CD14-positive monocyte (primary cell): ENCODE measurements around the gene CENPA. TPM values are rescaled to one million over a fixed set of nuclear protein-coding genes. Genes with fewer than 3 reads are reported as not detected.
"Not testable (repeated sequence)": the region's sequence is repeated elsewhere in the genome, so short reads cannot be mapped to it uniquely, and the experiment has no call there.

ENCODE experiments used
- DNase-seq, 3 donors: peaks; one replicate each; pipeline ENCODE4 v3.0.0-alpha.2; 2011 to 2022
- H2AFZ ChIP-seq: 2 replicates; pipeline ENCODE4 v1.6.0; 2012; ENCODE audit warnings: mild to moderate bottlenecking, low read depth, low read length, inconsistent platforms; ENCODE audit not compliant: insufficient read depth, poor library complexity, severe bottlenecking
- H3K27ac ChIP-seq, 2 donors: 1 replicate in 1 of 2; 2 replicates in 1 of 2; pipeline ENCODE4 v1.5.1; 2012 to 2013; ENCODE audit warnings: low read length in 2 of 2, control low read depth in 1 of 2, inconsistent platforms in 1 of 2, low read depth in 1 of 2, mild to moderate bottlenecking in 1 of 2
- H3K27me3 ChIP-seq, 2 donors: one replicate each; pipeline versions ENCODE4 v1.6.0 to v1.6.1; 2011 to 2013; ENCODE audit warnings: low read length in 2 of 2; ENCODE audit not compliant: control insufficient read depth in 2 of 2, insufficient read depth in 2 of 2
- H3K36me3 ChIP-seq, 2 donors: replicated peaks in 1 of 2; 1 replicate in 1 of 2; 2 replicates in 1 of 2; pipeline versions ENCODE4 v1.5.1 to v1.6.1; 2012 to 2013; ENCODE audit warnings: low read length in 2 of 2, control low read depth in 1 of 2, inconsistent platforms in 1 of 2, mild to moderate bottlenecking in 1 of 2; ENCODE audit not compliant: insufficient read depth in 2 of 2, control insufficient read depth in 1 of 2
- H3K4me1 ChIP-seq, 2 donors: 1 replicate in 1 of 2; 2 replicates in 1 of 2; pipeline versions ENCODE4 v1.5.1 to v1.6.1; 2012 to 2013; ENCODE audit warnings: low read length in 2 of 2, control low read depth in 1 of 2, inconsistent platforms in 1 of 2, mild to moderate bottlenecking in 1 of 2, moderate library complexity in 1 of 2; ENCODE audit not compliant: insufficient read depth in 2 of 2, control insufficient read depth in 1 of 2
- H3K4me2 ChIP-seq: replicated peaks from 2 replicates; pipeline ENCODE3; 2012; ENCODE audit warnings: low read length, moderate library complexity, mild to moderate bottlenecking; ENCODE audit not compliant: poor library complexity, severe bottlenecking; ENCODE audit errors: extremely low read depth
- H3K4me3 ChIP-seq, 3 experiments: fragments of 200-600 bp in 1 of 3; sonication (generic) in 1 of 3; replicated peaks in 1 of 3; 1 replicate in 2 of 3; 2 replicates in 1 of 3; pipeline ENCODE4 v1.5.1; 2011 to 2013; ENCODE audit warnings: low read length in 3 of 3, mild to moderate bottlenecking in 3 of 3, control low read depth in 2 of 3, low read depth in 2 of 3, inconsistent platforms in 1 of 3, moderate library complexity in 1 of 3
- H3K79me2 ChIP-seq: 2 replicates; pipeline ENCODE4 v1.6.0; 2012; ENCODE audit warnings: mild to moderate bottlenecking, control low read depth, inconsistent platforms, low read length, moderate library complexity; ENCODE audit not compliant: insufficient read depth
- H3K9ac ChIP-seq: 2 replicates; pipeline ENCODE4 v1.6.0; 2017; ENCODE audit warnings: low read length, mild to moderate bottlenecking; ENCODE audit not compliant: insufficient read depth, poor library complexity, severe bottlenecking
- H3K9me3 ChIP-seq, 2 donors: replicated peaks in 1 of 2; 1 replicate in 1 of 2; 2 replicates in 1 of 2; pipeline versions ENCODE4 v1.5.1 to v1.6.1; 2012 to 2013; ENCODE audit warnings: low read length in 2 of 2, control low read depth in 1 of 2; ENCODE audit not compliant: control insufficient read depth in 1 of 2, insufficient read depth in 1 of 2
- H4K20me1 ChIP-seq: 2 replicates; pipeline ENCODE4 v1.6.0; 2012; ENCODE audit warnings: mild to moderate bottlenecking, low read length, control low read depth, moderate library complexity; ENCODE audit not compliant: insufficient read depth
- H3K27ac Mint-ChIP-seq, 7 donors: one replicate each; pipeline ENCODE4 v1.8.0; 2020; ENCODE audit warnings: mild to moderate bottlenecking in 7 of 7, mixed read lengths in 7 of 7, moderate library complexity in 6 of 7, inconsistent platforms in 2 of 7
- H3K27me3 Mint-ChIP-seq, 3 donors: one replicate each; pipeline ENCODE4 v1.8.0; 2021 to 2022; ENCODE audit warnings: low read depth in 3 of 3, mild to moderate bottlenecking in 3 of 3, mixed read lengths in 3 of 3, moderate library complexity in 3 of 3, inconsistent platforms in 1 of 3
- H3K36me3 Mint-ChIP-seq, 2 donors: one replicate each; pipeline ENCODE4 v1.8.0; 2020; ENCODE audit warnings: mixed read lengths in 2 of 2, inconsistent platforms in 1 of 2, mild to moderate bottlenecking in 1 of 2
- H3K4me1 Mint-ChIP-seq: one replicate; pipeline ENCODE4 v1.8.0; 2020; ENCODE audit warnings: mild to moderate bottlenecking, mixed read lengths
- H3K4me3 Mint-ChIP-seq, 2 donors: one replicate each; pipeline ENCODE4 v1.8.0; 2020; ENCODE audit warnings: mild to moderate bottlenecking in 2 of 2, mixed read lengths in 2 of 2, moderate library complexity in 1 of 2
- H3K9me3 Mint-ChIP-seq, 7 donors: one replicate each; pipeline ENCODE4 v1.8.0; 2020 to 2022; ENCODE audit warnings: mixed read lengths in 7 of 7, mild to moderate bottlenecking in 6 of 7, moderate library complexity in 6 of 7, inconsistent platforms in 2 of 7
- CTCF ChIP-seq: fragments of 200-600 bp; IDR thresholded peaks from one replicate; pipeline ENCODE4 v1.8.0; 2022; ENCODE audit warnings: antibody characterized with exemption, mild to moderate bottlenecking
- WGBS: methylation state at CpG from one replicate; pipeline ENCODE4 v1.1.5; 2013; ENCODE audit warnings: missing lambda C conversion rate; ENCODE audit not compliant: insufficient coverage; 5-methylcytosine and 5-hydroxymethylcytosine counted together
- intact Hi-C, 2 donors: fragments of 100-400 bp; cut with micrococcal nuclease; formaldehyde crosslinking; loops; one replicate each; pipeline versions ENCODE4 v1.15.0 to v1.15.1; 2023
- polyA plus RNA-seq, 3 donors: library from polyadenylated mRNA; depleted of rRNA in 1 of 3; unstranded in 2 of 3; stranded (reverse) in 1 of 3; fragments of 300-500 nt in 2 of 3; fragments of >200 nt in 1 of 3; fragmentation: Illumina TruSeq in 2 of 3; gene quantifications; 1 replicate in 2 of 3; 2 replicates in 1 of 3; pipeline ENCODE4 v1.2.3, GENCODE V29; 2012 to 2021

The CENPA gene
- polyA plus RNA-seq, 3 donors: 0.24 TPM; not detected in 2

GRCh38 chr2:26812731-26813130 lies 26.9 kb downstream of the CENPA start:
- H3K9ac ChIP-seq: no peak overlapping the region
- H3K4me1 ChIP-seq: peaks cover 4 to 13% of the 10 kb centered on the region in 2 donors
- no peak overlapping the region for H2AFZ ChIP-seq
- TF ChIP-seq CTCF: no peak
- H3K27ac ChIP-seq: no peak overlapping the region
- no peak overlapping the region for H3K4me3 ChIP-seq
- H3K9me3 Mint-ChIP-seq: peaks cover 0 to 7% (median 5%) of the 10 kb centered on the region in 7 donors
- H3K36me3 ChIP-seq: no peaks in the 10 kb centered on the region
- H3K27ac Mint-ChIP-seq: no peak overlapping the region
- H3K36me3 Mint-ChIP-seq: no peaks in the 10 kb centered on the region
- no peaks in the 10 kb centered on the region for H3K79me2 ChIP-seq
- peaks cover 10% of the 10 kb centered on the region for H3K4me1 Mint-ChIP-seq
- H3K4me3 Mint-ChIP-seq: no peak overlapping the region
- H3K27me3 Mint-ChIP-seq: peaks cover 9 to 27% (median 15%) of the 10 kb centered on the region in 3 donors
- no peaks in the 10 kb centered on the region for H4K20me1 ChIP-seq
- no peak overlapping the region for H3K4me2 ChIP-seq
- no peaks in the 10 kb centered on the region for H3K9me3 ChIP-seq
- intact Hi-C loops: no loop called here
- no peaks in the 10 kb centered on the region for H3K27me3 ChIP-seq
- DNase-seq: no peak
- 100% methylated on average over 3 of the region's 3 CpGs for WGBS

- H3K36me3 Mint-ChIP-seq, H3K4me3 ChIP-seq, H3K4me2 ChIP-seq, DNase-seq, H3K36me3 ChIP-seq, H3K27ac Mint-ChIP-seq, H3K27me3 ChIP-seq, H3K9me3 ChIP-seq, H4K20me1 ChIP-seq, H3K9ac ChIP-seq, H3K9me3 Mint-ChIP-seq, H2AFZ ChIP-seq, H3K79me2 ChIP-seq, intact Hi-C loops, H3K27ac ChIP-seq, H3K4me3 Mint-ChIP-seq: not testable (repeated sequence)
- peaks cover 10% of the 10 kb centered on the region for H3K4me1 Mint-ChIP-seq
- H3K4me1 ChIP-seq: peaks cover 4 to 13% of the 10 kb centered on the region in 2 donors
- WGBS: 96% methylated on average over 38 of the region's 52 CpGs
- peaks cover 14 to 38% (median 15%) of the 10 kb centered on the region in 3 donors for H3K27me3 Mint-ChIP-seq
Measured at GRCh38 chr2:26814072-26814765, 28.4 kb downstream of the CENPA start.
